ENCODE results near the gene TMC1. TPM values are rescaled to one million over a fixed set of nuclear protein-coding genes. Genes with fewer than 3 reads are reported as not detected.
A peak's percentile ranks its signal among the peaks of the same experiment; 100 is the strongest.

TMC1 gene
- total and polyA plus RNA-seq, 2 of the 13 experiments (the other 11 are each of a cell fraction or from before 2014, with no cell fraction given): 0.02 to 0.03 TPM

GRCh38 chr9:72557549-72557948 lies 36.1 kb downstream of the TMC1 start (continued):
- no peak for TF ChIP-seq UBTF (CRISPR knock-in tag; IDR thresholded peaks at IDR 0.05)
- no peak for TF ChIP-seq ZNF264 (CRISPR knock-in tag; IDR thresholded peaks at IDR 0.05)
- no peak for TF ChIP-seq CBX1 (IDR thresholded peaks at IDR 0.05; ENCODE audit: low read depth)
- TF ChIP-seq NFE2L2 (IDR thresholded peaks at IDR 0.05; ENCODE audit: low read length): peak; percentile 47; the same call in 1 of the 2 replicates
- TF ChIP-seq ZNF773 (CRISPR knock-in tag; IDR thresholded peaks at IDR 0.05; ENCODE audit: borderline replicate concordance): no peak
- TF ChIP-seq ZNF776 (CRISPR knock-in tag; IDR thresholded peaks at IDR 0.05): no peak
- TF ChIP-seq MEF2D (CRISPR knock-in tag; IDR thresholded peaks at IDR 0.05): no peak
- no peak for TF ChIP-seq RFX5 (IDR thresholded peaks at IDR 0.05; ENCODE audit: low read depth, low read length)
- TF ChIP-seq DBP (CRISPR knock-in tag; IDR thresholded peaks at IDR 0.05; ENCODE audit: not compliant biosample characterization): no peak
- no peak for TF ChIP-seq FUBP1 (CRISPR knock-in tag; IDR thresholded peaks at IDR 0.05; ENCODE audit: borderline replicate concordance)
- TF ChIP-seq ZNF781 (CRISPR knock-in tag; IDR thresholded peaks at IDR 0.05; ENCODE audit: borderline replicate concordance, not compliant biosample characterization): no peak
- 0 out of 2 replicates have a peak, but pooled peaks have one; percentile 25 for TF ChIP-seq MED1 (CRISPR knock-in tag; IDR thresholded peaks at IDR 0.05)
- TF ChIP-seq NR2F1 (CRISPR knock-in tag; IDR thresholded peaks at IDR 0.05): no peak
- TF ChIP-seq KLF13 (CRISPR knock-in tag; IDR thresholded peaks at IDR 0.05): no peak
- TF ChIP-seq ZNF230 (CRISPR knock-in tag; IDR thresholded peaks at IDR 0.05): no peak
- no peak for TF ChIP-seq TERF1 (CRISPR knock-in tag; IDR thresholded peaks at IDR 0.05)
- TF ChIP-seq ZNF724P (CRISPR knock-in tag; IDR thresholded peaks at IDR 0.05; ENCODE audit: borderline replicate concordance): no peak
- no peak for TF ChIP-seq ZNF496 (CRISPR knock-in tag; IDR thresholded peaks at IDR 0.05; ENCODE audit: insufficient replicate concordance)
- TF ChIP-seq DZIP1 (CRISPR knock-in tag; IDR thresholded peaks at IDR 0.05): no peak

Measured in HepG2 (cell line).